Neural cell (in vitro differentiated cells): ENCODE measurements around the gene TNIP3. TPM values are rescaled to one million over a fixed set of nuclear protein-coding genes. Genes with fewer than 3 reads are reported as not detected.

Source experiments
- H2AFZ ChIP-seq: fragments of 200-600, 300-800 bp; sonication (generic), shearing (Covaris generic); 2 replicates; pipeline ENCODE4 v1.6.0; 2014; ENCODE audit warnings: low read depth, mild to moderate bottlenecking, antibody characterized with exemption, low read length, moderate library complexity
- H3F3A ChIP-seq: fragments of 200-600 bp; shearing (Covaris generic); 2 replicates; pipeline ENCODE4 v1.6.1; 2016; ENCODE audit warnings: mild to moderate bottlenecking, moderate library complexity, mixed read lengths, antibody characterized with exemption, low read length; ENCODE audit not compliant: insufficient read depth, poor library complexity, severe bottlenecking
- H3K27ac ChIP-seq: fragments of 200-600, 300-800 bp; sonication (generic), shearing (Covaris generic); 2 replicates; pipeline ENCODE4 v1.5.1; 2014; ENCODE audit warnings: mild to moderate bottlenecking, low read length, moderate library complexity
- H3K27me3 ChIP-seq: fragments of 300-800, 200-600 bp; sonication (generic), shearing (Covaris generic); 2 replicates; pipeline ENCODE4 v1.6.0; 2014; ENCODE audit warnings: mild to moderate bottlenecking, low read depth, low read length, moderate library complexity; ENCODE audit not compliant: insufficient read depth
- H3K36me3 ChIP-seq: fragments of 300-800, 200-600 bp; sonication (generic), shearing (Covaris generic); 2 replicates; pipeline ENCODE4 v1.5.1; 2014; ENCODE audit warnings: mild to moderate bottlenecking, antibody characterized with exemption, low read length, moderate library complexity; ENCODE audit not compliant: insufficient read depth
- H3K4me2 ChIP-seq: fragments of 300-800, 200-600 bp; sonication (generic), shearing (Covaris generic); 2 replicates; pipeline ENCODE4 v1.6.0; 2014; ENCODE audit warnings: mild to moderate bottlenecking, low read length
- H3K4me3 ChIP-seq: fragments of 300-800, 200-600 bp; sonication (generic), shearing (Covaris generic); 2 replicates; pipeline ENCODE4 v1.5.1; 2014; ENCODE audit warnings: mild to moderate bottlenecking, low read length, moderate library complexity
- H3K79me2 ChIP-seq: fragments of 200-600 bp; shearing (Covaris generic); replicated peaks from 2 replicates; pipeline ENCODE4 v1.6.0; 2014; ENCODE audit warnings: mild to moderate bottlenecking, low read length, moderate library complexity; ENCODE audit not compliant: insufficient read depth
- H3K9ac ChIP-seq: fragments of 300-800, 200-600 bp; sonication (generic), shearing (Covaris generic); 2 replicates; pipeline ENCODE4 v1.6.1; 2016; ENCODE audit warnings: mild to moderate bottlenecking, low read length, mixed read lengths
- H3K9me2 ChIP-seq: fragments of 200-600 bp; shearing (Covaris generic); 2 replicates; pipeline ENCODE4 v1.6.1; 2016; ENCODE audit warnings: mild to moderate bottlenecking, low read length, mixed read lengths; ENCODE audit not compliant: insufficient read depth
- H3K9me3 ChIP-seq: fragments of 200-600, 300-800 bp; sonication (generic), shearing (Covaris generic); 2 replicates; pipeline ENCODE4 v1.6.1; 2016; ENCODE audit warnings: mild to moderate bottlenecking, mixed run types, low read length, moderate library complexity, mixed read lengths
- H4K20me1 ChIP-seq: fragments of 200-600 bp; shearing (Covaris generic); 2 replicates; pipeline ENCODE4 v1.6.1; 2016; ENCODE audit warnings: mild to moderate bottlenecking, mixed run types; ENCODE audit not compliant: insufficient read depth
- CTCF ChIP-seq: fragments of 450-650 bp; IDR thresholded peaks from 2 replicates; pipeline ENCODE4 v1.5.1; 2014; ENCODE audit warnings: antibody characterized with exemption, mild to moderate bottlenecking, moderate library complexity; ENCODE audit not compliant: poor library complexity, severe bottlenecking
- EP300 ChIP-seq: fragments of 450-650 bp; conservative IDR thresholded peaks from 2 replicates; pipeline ENCODE4 v1.6.1; 2014; ENCODE audit warnings: antibody characterized with exemption, mild to moderate bottlenecking, moderate library complexity; ENCODE audit not compliant: poor library complexity, severe bottlenecking
- EZH2 ChIP-seq: fragments of 200-600, 300-800 bp; shearing (Covaris generic), sonication (generic); IDR thresholded peaks from 2 replicates; pipeline ENCODE4 v1.6.1; 2014; ENCODE audit warnings: antibody characterized with exemption, low read length, borderline replicate concordance, mild to moderate bottlenecking; ENCODE audit not compliant: insufficient read depth, poor library complexity, severe bottlenecking
- MXI1 ChIP-seq: fragments of 450-650 bp; conservative IDR thresholded peaks from 2 replicates; pipeline ENCODE4 v1.6.1; 2014; ENCODE audit warnings: antibody characterized with exemption, mild to moderate bottlenecking; ENCODE audit not compliant: poor library complexity, severe bottlenecking
- POLR2AphosphoS5 ChIP-seq: IDR thresholded peaks from 2 replicates; pipeline ENCODE4 v1.6.1; 2012
- RAD21 ChIP-seq: fragments of 450-650 bp; conservative IDR thresholded peaks from 2 replicates; pipeline ENCODE4 v1.6.1; 2014; ENCODE audit warnings: antibody characterized with exemption, mild to moderate bottlenecking, moderate library complexity
- REST ChIP-seq: IDR thresholded peaks from 2 replicates; pipeline ENCODE4 v1.6.1; 2012; ENCODE audit warnings: borderline replicate concordance
- SMC3 ChIP-seq: fragments of 450-650 bp; conservative IDR thresholded peaks from 2 replicates; pipeline ENCODE4 v1.6.1; 2014; ENCODE audit warnings: antibody characterized with exemption, mild to moderate bottlenecking, moderate library complexity; ENCODE audit not compliant: poor library complexity
- TAF1 ChIP-seq: IDR thresholded peaks from 2 replicates; pipeline ENCODE4 v1.6.1; 2012; ENCODE audit warnings: low read depth
- polyA plus RNA-seq: library from polyadenylated mRNA; depleted of rRNA; stranded (reverse); fragments of >200 nt; gene quantifications from 2 replicates; pipeline ENCODE4 v1.2.3, GENCODE V29; 2014

TNIP3 gene
- polyA plus RNA-seq, 1 donor from 2014 or later, result 0.09 TPM

GRCh38 chr4:121155893-121156292, 8.2 kb downstream of the TNIP3 start:
- Histone ChIP-seq H3K9me3 (no peaks in the 10 kb centered on the region), H3K27me3 (peaks cover 6% of the 10 kb centered on the region), H3K79me2 (no peaks in the 10 kb centered on the region), H3K36me3 (no peaks in the 10 kb centered on the region), H3K9ac (no peak overlapping the region), H3K9me2 (no peaks in the 10 kb centered on the region), H3K4me2 (no peak overlapping the region), H3K27ac (no peak overlapping the region), H4K20me1 (no peaks in the 10 kb centered on the region), H2AFZ (no peak overlapping the region), H3F3A (no peaks in the 10 kb centered on the region), H3K4me3 (peak overlapping the region; percentile 60)
- no peak for TF ChIP-seq RAD21
- no peak for TF ChIP-seq POLR2AphosphoS5
- no peak for TF ChIP-seq SMC3
- TF ChIP-seq TAF1, result no peak
- no peak for TF ChIP-seq REST
- TF ChIP-seq MXI1, result no peak
- no peak for TF ChIP-seq EZH2
- TF ChIP-seq CTCF, result no peak
- no peak for TF ChIP-seq EP300

GRCh38 chr4:121154103-121154515, 10.0 kb downstream of the TNIP3 start:
- Histone ChIP-seq H4K20me1 (no peaks in the 10 kb centered on the region), H3K27ac (no peak overlapping the region), H3K9me2 (no peaks in the 10 kb centered on the region), H3K9me3 (no peaks in the 10 kb centered on the region), H2AFZ (no peak overlapping the region), H3K9ac (no peak overlapping the region), H3K4me2 (no peak overlapping the region), H3F3A (no peaks in the 10 kb centered on the region), H3K79me2 (no peaks in the 10 kb centered on the region), H3K4me3 (no peak overlapping the region), H3K36me3 (no peaks in the 10 kb centered on the region), H3K27me3 (peaks cover 6% of the 10 kb centered on the region)
- no peak for TF ChIP-seq POLR2AphosphoS5
- no peak for TF ChIP-seq EZH2
- TF ChIP-seq EP300, result no peak
- no peak for TF ChIP-seq REST
